Measurements from ENCODE around the gene GRID1. TPM values are rescaled to one million over a fixed set of nuclear protein-coding genes. Genes with fewer than 3 reads are reported as not detected.
A peak's percentile ranks its signal among the peaks of the same experiment; 100 is the strongest.

GRID1 gene
- total and polyA plus RNA-seq, 7 experiments from 2014 or later = not detected

DNA sequence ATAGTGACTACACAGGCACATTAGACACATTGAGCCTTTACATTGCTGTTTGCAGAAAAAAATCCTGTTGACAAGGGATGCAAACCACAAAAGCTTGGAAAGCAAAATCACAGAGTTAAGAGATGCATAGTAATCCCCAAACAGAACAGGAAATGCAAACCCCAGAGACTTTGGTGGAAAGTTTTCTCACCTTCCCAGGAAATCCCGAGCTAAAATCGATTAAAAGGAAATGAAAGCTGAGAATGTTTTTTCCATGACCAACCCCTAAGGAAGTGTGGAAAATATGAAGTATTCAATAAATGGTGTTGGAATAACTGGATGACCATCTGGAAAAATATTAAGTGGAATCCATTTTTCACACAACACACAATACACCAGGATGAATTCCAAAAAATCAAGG lies 598.7 kb downstream of the GRID1 start:
- Histone ChIP-seq H3K4me3 (ENCODE audit: low read length) (no peak overlapping the region), H3K27ac (ENCODE audit: low read depth, low read length) (no peak overlapping the region), H3K27me3 (ENCODE audit: control insufficient read depth in 2 of 2, insufficient read depth in 2 of 2, low read length in 2 of 2) (no peaks in the 10 kb centered on the region), H3K9me3 (ENCODE audit: control insufficient read depth in 2 of 3, low read length in 3 of 3) (no peaks in the 10 kb centered on the region), H3K4me1 (ENCODE audit: control insufficient read depth in 2 of 2, insufficient read depth in 2 of 2, low read length in 2 of 2) (no peaks in the 10 kb centered on the region), H3K36me3 (ENCODE audit: control insufficient read depth in 2 of 3, insufficient read depth in 3 of 3, low read length in 3 of 3) (no peaks in the 10 kb centered on the region)
- H3K36me3 Mint-ChIP-seq = peaks cover 0 to 4% (median 0%) of the 10 kb centered on the region in 5 donors
- no peak overlapping the region for H3K27ac Mint-ChIP-seq
- peaks cover 1 to 27% (median 12%) of the 10 kb centered on the region in 11 donors for H3K9me3 Mint-ChIP-seq
- DNase-seq (no peak), ATAC-seq (no peak)
- intact Hi-C loops (cut with micrococcal nuclease) = no loop called here
- peaks cover 0 to 10% (median 6%) of the 10 kb centered on the region in 5 donors for H3K27me3 Mint-ChIP-seq
- POLR2A ChIA-PET = no interaction called here
- no peaks in the 10 kb centered on the region for H3K4me1 Mint-ChIP-seq
- no peak overlapping the region for H3K4me3 Mint-ChIP-seq
- CTCF ChIA-PET = no interaction called here

DNA sequence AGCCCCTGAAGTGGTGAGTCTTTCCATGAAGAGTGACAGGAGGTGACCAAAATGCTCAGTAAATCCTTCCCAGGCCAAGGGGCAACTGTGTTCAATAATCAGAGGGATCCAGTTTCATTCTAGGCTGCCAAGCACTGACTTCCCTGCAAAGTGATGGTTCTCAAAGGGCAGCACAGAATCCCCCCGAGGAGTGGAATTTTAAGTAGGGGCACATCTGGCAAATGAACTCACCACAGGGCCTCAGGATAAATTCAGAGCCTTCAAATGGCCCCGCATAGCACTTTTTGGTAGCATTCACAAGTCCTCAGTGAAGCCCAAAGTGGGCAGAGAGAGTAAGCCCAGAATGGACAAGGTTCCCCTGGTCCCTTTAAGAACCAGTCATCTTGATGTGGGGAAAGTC lies 602.5 kb downstream of the GRID1 start:
- no peaks in the 10 kb centered on the region for H3K36me3 Mint-ChIP-seq
- no peak for DNase-seq
- intact Hi-C loops (cut with micrococcal nuclease) = no loop called here
- no peaks in the 10 kb centered on the region for H3K4me1 Mint-ChIP-seq
- no peak for ATAC-seq
- Histone ChIP-seq H3K36me3 (ENCODE audit: control insufficient read depth in 2 of 3, insufficient read depth in 3 of 3, low read length in 3 of 3) (no peaks in the 10 kb centered on the region), H3K27me3 (ENCODE audit: control insufficient read depth in 2 of 2, insufficient read depth in 2 of 2, low read length in 2 of 2) (no peaks in the 10 kb centered on the region), H3K4me3 (ENCODE audit: low read length) (no peak overlapping the region), H3K9me3 (ENCODE audit: control insufficient read depth in 2 of 3, low read length in 3 of 3) (no peaks in the 10 kb centered on the region), H3K4me1 (ENCODE audit: control insufficient read depth in 2 of 2, insufficient read depth in 2 of 2, low read length in 2 of 2) (no peaks in the 10 kb centered on the region), H3K27ac (ENCODE audit: low read depth, low read length) (no peak overlapping the region)
- peaks cover 0 to 12% (median 3%) of the 10 kb centered on the region in 11 donors for H3K9me3 Mint-ChIP-seq
- peaks cover 0 to 17% (median 6%) of the 10 kb centered on the region in 5 donors for H3K27me3 Mint-ChIP-seq
- no peak overlapping the region for H3K27ac Mint-ChIP-seq
- no peak overlapping the region for H3K4me3 Mint-ChIP-seq
- POLR2A ChIA-PET = no interaction called here
- CTCF ChIA-PET = no interaction called here

DNA sequence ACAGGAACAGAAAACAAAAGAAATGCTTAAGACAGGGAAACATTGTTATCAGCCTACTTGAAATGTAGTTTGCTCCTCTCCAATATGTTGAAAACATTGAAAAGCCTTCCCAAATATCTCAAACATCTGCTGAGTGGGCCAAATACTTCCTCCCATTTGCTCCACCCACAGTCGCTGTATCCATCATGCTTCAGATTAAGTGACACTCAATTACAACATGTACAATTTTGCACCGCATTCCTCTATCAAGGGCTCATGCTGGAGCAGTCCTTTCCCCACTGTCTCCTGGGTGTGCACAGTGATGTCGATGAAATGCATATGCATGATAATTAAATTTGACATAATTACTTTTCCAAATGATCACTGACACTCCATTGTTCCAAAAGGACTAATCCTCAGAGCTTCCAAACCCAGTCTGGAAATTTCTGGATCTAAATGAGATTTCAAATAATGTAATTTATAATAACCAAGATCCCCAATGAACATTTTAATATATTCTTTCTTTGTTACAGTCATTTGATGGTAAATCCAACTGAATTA lies 604.6 kb downstream of the GRID1 start:
- POLR2A ChIA-PET = no interaction called here
- Histone ChIP-seq H3K4me1 (ENCODE audit: control insufficient read depth in 2 of 2, insufficient read depth in 2 of 2, low read length in 2 of 2) (no peaks in the 10 kb centered on the region), H3K9me3 (ENCODE audit: control insufficient read depth in 2 of 3, low read length in 3 of 3) (no peaks in the 10 kb centered on the region), H3K27ac (ENCODE audit: low read depth, low read length) (no peak overlapping the region), H3K27me3 (ENCODE audit: control insufficient read depth in 2 of 2, insufficient read depth in 2 of 2, low read length in 2 of 2) (no peaks in the 10 kb centered on the region), H3K36me3 (ENCODE audit: control insufficient read depth in 2 of 3, insufficient read depth in 3 of 3, low read length in 3 of 3) (no peaks in the 10 kb centered on the region), H3K4me3 (ENCODE audit: low read length) (no peak overlapping the region)
- Mint-ChIP-seq H3K4me3 (no peak overlapping the region), H3K4me1 (no peaks in the 10 kb centered on the region), H3K9me3 (peaks cover 0 to 2% (median 0%) of the 10 kb centered on the region in 11 donors), H3K36me3 (no peaks in the 10 kb centered on the region), H3K27me3 (peaks cover 0 to 11% (median 2%) of the 10 kb centered on the region in 5 donors), H3K27ac (no peak overlapping the region)
- intact Hi-C loops (cut with micrococcal nuclease) = no loop called here
- no peak for ATAC-seq
- DNase-seq = no peak
- CTCF ChIA-PET = no interaction called here

DNA sequence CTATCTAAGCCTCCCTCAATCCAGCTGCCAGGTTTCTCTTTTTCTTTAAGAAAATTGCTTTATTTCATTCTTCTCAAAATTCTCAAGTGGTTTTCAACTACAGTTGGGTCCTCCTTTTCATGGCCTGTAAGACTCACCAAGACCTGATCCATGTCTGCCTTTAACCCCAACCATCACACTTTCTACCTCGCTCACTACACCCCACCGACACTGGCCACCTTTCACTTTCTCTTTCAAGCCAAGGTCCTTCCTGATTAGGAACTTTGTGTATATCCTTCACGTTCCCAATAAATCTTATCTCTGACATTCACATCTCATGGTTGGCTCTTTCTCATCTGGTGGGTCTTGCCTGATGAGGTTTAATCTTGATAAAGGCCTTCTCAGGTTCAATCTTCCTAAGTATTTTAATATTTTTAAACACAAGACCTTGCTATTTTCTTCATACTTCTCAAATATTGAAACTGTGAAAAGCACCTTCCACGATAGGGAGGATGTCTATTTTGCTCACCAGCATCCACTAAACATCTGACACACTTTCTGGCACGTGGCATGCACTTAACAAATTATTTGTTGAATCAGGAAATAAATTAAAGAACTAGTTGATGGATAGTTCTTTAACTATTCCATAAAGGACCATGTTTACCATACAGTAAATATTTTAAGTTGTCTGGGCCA lies 624.8 kb downstream of the GRID1 start:
- DNase-seq = peak in 4 of 9 donors; percentile 2 to 34 (median 17)
- Mint-ChIP-seq H3K9me3 (peaks cover 0 to 3% (median 0%) of the 10 kb centered on the region in 11 donors), H3K27ac (peak overlapping the region; percentile 26 to 91 (median 82)), H3K27me3 (peaks cover 0 to 5% (median 0%) of the 10 kb centered on the region in 5 donors), H3K4me1 (peaks cover 0 to 9% (median 0%) of the 10 kb centered on the region in 7 donors), H3K36me3 (no peaks in the 10 kb centered on the region), H3K4me3 (peak overlapping the region; percentile 6 to 83 (median 70))
- ChIA-PET CTCF (no interaction called here), POLR2A (no interaction called here)
- peak overlapping the region; percentile 19 for H3K4me3 ChIP-seq (ENCODE audit: low read length)
- no peaks in the 10 kb centered on the region for H3K27me3 ChIP-seq (ENCODE audit: control insufficient read depth in 2 of 2, insufficient read depth in 2 of 2, low read length in 2 of 2)
- H3K36me3 ChIP-seq (ENCODE audit: control insufficient read depth in 2 of 3, insufficient read depth in 3 of 3, low read length in 3 of 3) = no peaks in the 10 kb centered on the region
- no peak overlapping the region for H3K27ac ChIP-seq (ENCODE audit: low read depth, low read length)
- ATAC-seq = peak; percentile 53
- H3K9me3 ChIP-seq (ENCODE audit: control insufficient read depth in 2 of 3, low read length in 3 of 3) = no peaks in the 10 kb centered on the region
- H3K4me1 ChIP-seq (ENCODE audit: control insufficient read depth in 2 of 2, insufficient read depth in 2 of 2, low read length in 2 of 2) = no peaks in the 10 kb centered on the region
- intact Hi-C loops (cut with micrococcal nuclease) = no loop called here

DNA sequence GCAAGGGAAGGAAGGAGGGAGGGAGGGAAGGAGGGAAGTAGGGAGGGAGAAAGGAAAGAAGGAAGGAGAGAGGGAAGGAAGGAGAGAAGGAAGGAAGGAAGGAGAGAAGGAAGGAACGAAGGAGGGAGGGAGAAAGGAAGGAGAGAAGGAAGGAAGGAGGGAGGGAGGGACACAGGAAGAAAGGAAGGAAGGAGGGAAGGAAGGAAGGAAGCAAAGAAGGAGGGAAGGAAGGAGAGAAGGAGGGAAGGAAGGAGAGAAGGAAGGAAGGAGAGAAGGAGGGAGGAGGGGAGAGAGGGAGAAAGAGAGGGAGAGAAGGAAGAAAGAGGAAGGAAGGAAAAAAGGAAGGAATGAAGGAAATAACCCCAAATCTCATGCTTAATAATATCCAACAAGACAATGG lies 630.6 kb downstream of the GRID1 start:
- peaks cover 0 to 2% (median 0%) of the 10 kb centered on the region in 11 donors for H3K9me3 Mint-ChIP-seq
- ChIA-PET CTCF (interaction anchor here (0.6 kb wide), 1 partner anchor 279 kb away, joined by 4 read pairs; no protein-coding TSS in a partner anchor), POLR2A (no interaction called here)
- Histone ChIP-seq H3K36me3 (ENCODE audit: control insufficient read depth in 2 of 3, insufficient read depth in 3 of 3, low read length in 3 of 3) (no peaks in the 10 kb centered on the region), H3K27ac (ENCODE audit: low read depth, low read length) (no peak overlapping the region), H3K27me3 (ENCODE audit: control insufficient read depth in 2 of 2, insufficient read depth in 2 of 2, low read length in 2 of 2) (no peaks in the 10 kb centered on the region), H3K4me1 (ENCODE audit: control insufficient read depth in 2 of 2, insufficient read depth in 2 of 2, low read length in 2 of 2) (no peaks in the 10 kb centered on the region), H3K4me3 (ENCODE audit: low read length) (no peak overlapping the region), H3K9me3 (ENCODE audit: control insufficient read depth in 2 of 3, low read length in 3 of 3) (no peaks in the 10 kb centered on the region)
- H3K36me3 Mint-ChIP-seq = peaks cover 0 to 3% (median 0%) of the 10 kb centered on the region in 5 donors
- H3K27ac Mint-ChIP-seq = no peak overlapping the region
- DNase-seq = no peak
- no peak for ATAC-seq
- peaks cover 0 to 4% (median 0%) of the 10 kb centered on the region in 7 donors for H3K4me1 Mint-ChIP-seq
- H3K27me3 Mint-ChIP-seq = peaks cover 4 to 11% (median 10%) of the 10 kb centered on the region in 5 donors
- H3K4me3 Mint-ChIP-seq = no peak overlapping the region
- intact Hi-C loops (cut with micrococcal nuclease) = no loop called here

DNA sequence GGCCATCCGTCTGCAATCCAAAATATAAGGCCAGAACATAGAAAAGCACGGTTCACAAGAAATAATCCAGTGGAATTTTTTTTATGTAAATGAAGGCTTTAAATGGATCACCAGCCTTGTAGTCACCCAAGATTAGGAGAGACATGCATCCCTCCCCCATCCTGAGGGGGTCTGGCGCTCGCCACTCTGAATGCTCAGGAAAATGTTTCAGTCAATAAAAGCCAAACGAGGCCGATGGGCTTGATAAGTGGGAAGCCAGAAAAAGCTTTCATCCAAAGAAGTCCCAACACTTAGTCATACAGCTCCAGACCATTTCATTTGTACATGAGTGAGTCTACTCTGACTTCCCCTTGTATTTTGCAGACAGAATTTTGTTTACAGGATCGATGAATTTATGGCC lies 631.8 kb downstream of the GRID1 start:
- POLR2A ChIA-PET = no interaction called here
- H3K4me3 ChIP-seq (ENCODE audit: low read length) = no peak overlapping the region
- H3K36me3 ChIP-seq (ENCODE audit: control insufficient read depth in 2 of 3, insufficient read depth in 3 of 3, low read length in 3 of 3) = no peaks in the 10 kb centered on the region
- Mint-ChIP-seq H3K9me3 (peaks cover 0 to 3% (median 0%) of the 10 kb centered on the region in 11 donors), H3K27me3 (peaks cover 4 to 11% (median 10%) of the 10 kb centered on the region in 5 donors), H3K27ac (no peak overlapping the region), H3K4me3 (no peak overlapping the region), H3K36me3 (peaks cover 0 to 3% (median 0%) of the 10 kb centered on the region in 5 donors), H3K4me1 (peaks cover 0 to 4% (median 0%) of the 10 kb centered on the region in 7 donors)
- no peaks in the 10 kb centered on the region for H3K4me1 ChIP-seq (ENCODE audit: control insufficient read depth in 2 of 2, insufficient read depth in 2 of 2, low read length in 2 of 2)
- H3K27ac ChIP-seq (ENCODE audit: low read depth, low read length) = no peak overlapping the region
- no peaks in the 10 kb centered on the region for H3K27me3 ChIP-seq (ENCODE audit: control insufficient read depth in 2 of 2, insufficient read depth in 2 of 2, low read length in 2 of 2)
- intact Hi-C loops (cut with micrococcal nuclease) = no loop called here
- CTCF ChIA-PET = no interaction called here
- DNase-seq (no peak), ATAC-seq (no peak)
- H3K9me3 ChIP-seq (ENCODE audit: control insufficient read depth in 2 of 3, low read length in 3 of 3) = no peaks in the 10 kb centered on the region

DNA sequence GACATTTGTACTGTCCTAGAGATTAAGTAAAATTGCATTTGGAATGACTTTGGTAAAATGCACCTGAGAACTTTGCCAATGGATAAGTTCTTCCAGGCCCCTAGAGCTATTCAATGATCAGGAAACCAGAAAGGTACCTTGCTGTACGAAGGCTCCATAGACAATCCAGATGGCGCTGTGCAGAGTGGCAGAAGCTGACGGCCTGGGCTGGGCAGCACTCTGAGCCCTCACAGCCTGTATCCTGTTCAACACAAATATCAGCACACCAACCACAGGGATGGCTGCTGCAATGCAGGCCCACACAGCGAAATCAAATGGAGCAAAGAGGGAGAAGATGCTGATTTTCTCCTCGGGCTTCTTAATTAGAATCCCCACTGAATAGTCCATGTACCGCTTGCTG lies 642.4 kb downstream of the GRID1 start:
- Mint-ChIP-seq H3K4me3 (no peak overlapping the region), H3K9me3 (peaks cover 0 to 7% (median 0%) of the 10 kb centered on the region in 11 donors), H3K4me1 (no peaks in the 10 kb centered on the region), H3K36me3 (no peaks in the 10 kb centered on the region), H3K27ac (no peak overlapping the region), H3K27me3 (peaks cover 0 to 8% (median 0%) of the 10 kb centered on the region in 5 donors)
- intact Hi-C loops (cut with micrococcal nuclease) = no loop called here
- H3K27me3 ChIP-seq (ENCODE audit: control insufficient read depth in 2 of 2, insufficient read depth in 2 of 2, low read length in 2 of 2) = no peaks in the 10 kb centered on the region
- ChIA-PET CTCF (no interaction called here), POLR2A (no interaction called here)
- H3K9me3 ChIP-seq (ENCODE audit: control insufficient read depth in 2 of 3, low read length in 3 of 3) = no peaks in the 10 kb centered on the region
- ATAC-seq (no peak), DNase-seq (no peak)
- no peaks in the 10 kb centered on the region for H3K36me3 ChIP-seq (ENCODE audit: control insufficient read depth in 2 of 3, insufficient read depth in 3 of 3, low read length in 3 of 3)
- H3K4me3 ChIP-seq (ENCODE audit: low read length) = no peak overlapping the region
- no peak overlapping the region for H3K27ac ChIP-seq (ENCODE audit: low read depth, low read length)
- no peaks in the 10 kb centered on the region for H3K4me1 ChIP-seq (ENCODE audit: control insufficient read depth in 2 of 2, insufficient read depth in 2 of 2, low read length in 2 of 2)
